Hematopoietic multipotent progenitor cell (in vitro differentiated cells): ENCODE results near the gene EXOG. TPM values are rescaled to one million over a fixed set of nuclear protein-coding genes. Genes with fewer than 3 reads are reported as not detected.
"Not testable (repeated sequence)": the region's sequence is repeated elsewhere in the genome, so short reads cannot be mapped to it uniquely, and the experiment has no call there.

ENCODE experiments used
- DNase-seq, 3 donors: peaks; one replicate each; pipeline ENCODE4 v3.0.0-alpha.2; 2011 to 2015; ENCODE audit warnings: low read depth in 2 of 3, low spot score in 2 of 3
- small RNA-seq: library from RNA; depleted of rRNA; stranded (forward); fragments of <200 nt; gene quantifications from one replicate; pipeline ENCODE3, GENCODE V24; 2012
- total RNA-seq: library from RNA; depleted of rRNA; stranded (reverse); fragments of >200 nt; gene quantifications from one replicate; pipeline ENCODE4 v1.2.3, GENCODE V29; 2012

EXOG gene
- total RNA-seq, 1 donor = 6.5 TPM

DNA sequence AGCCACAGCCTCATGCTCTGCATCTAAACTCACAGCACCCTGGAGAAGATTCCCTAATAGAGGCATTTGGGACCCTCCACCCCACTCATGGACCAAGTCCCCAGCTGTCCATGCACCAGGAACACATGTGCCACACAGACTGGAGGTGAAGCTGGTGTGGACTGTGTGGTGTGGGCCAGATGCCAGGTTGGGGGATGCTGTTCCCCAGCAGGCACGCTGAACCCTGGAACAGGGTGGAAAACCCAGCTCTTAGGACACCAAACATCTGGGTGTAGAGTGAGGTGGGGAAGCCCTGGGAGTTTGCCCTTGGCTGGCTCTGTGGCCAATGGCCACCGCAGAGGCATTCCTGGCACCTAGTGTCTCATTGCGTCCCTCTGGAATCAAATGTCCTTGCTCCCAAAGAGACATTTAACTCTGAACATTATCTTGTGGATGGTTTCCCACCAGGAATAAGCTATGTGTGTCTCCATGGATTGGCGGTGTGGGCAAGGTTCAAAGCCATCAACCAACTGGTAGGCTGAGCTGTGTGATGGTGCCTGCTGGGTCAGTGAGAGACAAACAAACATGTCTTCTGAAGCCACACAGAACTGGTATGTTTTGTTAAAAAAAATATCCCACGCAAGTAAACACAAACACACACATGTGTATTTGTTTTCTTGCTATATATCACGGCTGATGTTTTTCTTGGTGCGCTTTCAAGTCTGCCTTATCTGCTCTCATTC lies 65.0 kb downstream of the EXOG start:
- no peak for DNase-seq

DNA sequence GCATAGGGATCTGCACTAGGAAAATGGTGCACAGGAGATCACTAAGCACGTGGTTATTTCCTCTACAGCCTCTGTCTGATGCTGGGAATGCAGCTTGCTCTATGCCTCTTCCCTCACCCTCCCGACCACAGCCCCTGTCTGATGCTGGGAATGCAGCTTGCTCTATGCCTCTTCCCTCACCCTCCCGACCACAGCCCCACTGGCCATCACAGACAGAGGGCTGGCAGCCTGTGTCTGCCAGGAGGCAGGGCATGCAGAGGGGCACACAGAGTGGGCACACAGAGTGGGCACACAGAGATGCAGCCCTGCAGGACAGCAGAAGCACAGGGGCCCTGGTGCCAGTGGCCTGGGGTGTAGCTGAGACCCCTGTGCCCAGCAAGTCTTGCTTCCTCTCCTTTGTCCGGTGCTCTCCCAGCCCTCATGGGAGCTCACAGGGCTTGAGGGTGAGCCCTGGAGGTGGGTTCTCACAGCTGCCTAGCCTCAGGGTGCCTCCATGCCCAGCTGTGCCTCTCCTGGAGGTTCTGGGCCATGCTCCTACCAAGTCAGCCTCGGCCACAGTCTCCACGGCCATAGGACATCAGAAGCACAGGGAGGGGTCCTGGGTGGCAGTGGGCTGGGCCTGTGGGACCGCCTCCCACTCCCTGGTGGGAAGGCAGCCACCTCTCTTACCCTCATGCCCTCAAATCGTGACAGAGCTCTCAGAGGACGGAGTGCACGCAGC lies 65.8 kb downstream of the EXOG start:
- DNase-seq = no peak

DNA sequence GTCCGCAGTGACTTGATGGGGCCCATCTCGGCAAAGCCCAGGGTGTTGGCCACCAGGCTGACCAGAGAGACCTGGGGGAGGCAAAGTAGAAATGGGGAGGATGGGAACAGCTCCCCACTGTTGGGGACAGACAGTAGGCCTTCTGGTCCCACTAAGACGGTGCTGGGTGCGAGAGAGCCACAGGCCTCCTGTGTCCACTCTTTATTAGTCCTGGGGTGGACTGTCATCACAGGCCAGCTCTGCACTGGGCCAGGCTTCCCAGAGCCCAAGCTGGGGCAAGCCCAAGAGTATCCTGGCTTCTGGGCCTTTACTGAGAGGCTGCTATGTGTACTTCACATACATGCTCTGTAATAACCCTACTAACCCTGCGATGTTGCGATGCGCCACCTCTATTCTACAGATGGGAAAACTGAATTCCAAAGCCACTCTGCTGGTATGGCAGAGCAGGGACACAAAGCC lies 66.4 kb downstream of the EXOG start:
- DNase-seq = no peak

DNA sequence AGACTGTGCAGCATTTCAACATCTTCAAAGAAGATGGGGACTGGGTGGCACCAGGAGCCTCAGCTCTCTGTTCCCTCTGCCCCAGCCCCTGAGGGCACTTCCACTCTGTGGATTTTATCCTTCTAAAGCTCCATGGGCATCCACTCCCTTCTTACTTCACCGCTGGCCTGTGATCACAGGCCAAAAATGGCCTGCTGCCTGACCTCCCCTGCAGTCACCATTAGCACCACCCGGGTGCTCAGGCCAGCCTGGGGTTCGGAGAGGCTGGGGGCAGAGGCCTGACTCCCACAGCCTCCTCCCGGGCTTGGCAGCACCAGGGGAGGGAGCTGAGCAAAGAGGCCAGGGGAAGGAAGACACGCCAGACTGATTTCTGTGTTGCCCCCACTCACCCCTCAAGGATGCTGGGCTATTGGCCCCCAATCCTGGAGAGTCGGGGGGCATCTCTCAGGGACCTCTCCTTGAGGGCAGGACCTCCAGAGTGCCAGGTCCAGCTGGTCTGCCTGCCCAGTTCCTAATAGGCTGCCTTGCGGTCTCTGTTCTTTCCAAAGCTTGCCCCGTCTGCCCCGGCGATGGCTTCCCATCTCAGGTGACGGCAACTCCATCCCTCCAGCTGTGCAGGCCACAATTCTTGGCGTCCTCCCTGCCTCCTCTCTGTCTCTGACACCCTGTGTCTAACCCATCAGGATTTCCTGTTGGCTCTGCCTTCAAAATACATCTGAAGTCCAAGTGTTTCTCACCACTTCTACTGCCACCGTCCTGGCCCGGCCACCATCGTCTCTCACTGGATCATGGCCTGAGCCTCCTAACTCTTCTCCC lies 67.1 kb downstream of the EXOG start:
- DNase-seq = no peak

DNA sequence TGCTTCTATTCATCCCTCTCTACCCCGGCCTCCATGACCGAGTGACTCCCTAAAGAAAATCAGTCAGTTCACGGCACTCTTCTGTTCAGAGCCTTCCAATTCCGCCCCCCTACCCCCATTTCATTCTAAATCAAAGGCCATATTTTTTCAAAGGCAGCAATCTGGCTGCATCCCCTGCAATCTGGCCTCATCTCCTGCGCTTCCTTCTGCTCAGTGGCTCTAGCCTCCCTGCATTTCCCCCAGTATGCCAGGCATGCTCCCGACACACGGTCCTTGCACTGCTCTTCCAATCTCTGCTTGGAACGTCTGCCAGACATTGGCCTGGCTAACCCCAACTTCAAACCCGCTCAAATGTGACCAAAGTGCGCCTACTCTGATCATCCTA lies 67.7 kb downstream of the EXOG start:
- DNase-seq = no peak

DNA sequence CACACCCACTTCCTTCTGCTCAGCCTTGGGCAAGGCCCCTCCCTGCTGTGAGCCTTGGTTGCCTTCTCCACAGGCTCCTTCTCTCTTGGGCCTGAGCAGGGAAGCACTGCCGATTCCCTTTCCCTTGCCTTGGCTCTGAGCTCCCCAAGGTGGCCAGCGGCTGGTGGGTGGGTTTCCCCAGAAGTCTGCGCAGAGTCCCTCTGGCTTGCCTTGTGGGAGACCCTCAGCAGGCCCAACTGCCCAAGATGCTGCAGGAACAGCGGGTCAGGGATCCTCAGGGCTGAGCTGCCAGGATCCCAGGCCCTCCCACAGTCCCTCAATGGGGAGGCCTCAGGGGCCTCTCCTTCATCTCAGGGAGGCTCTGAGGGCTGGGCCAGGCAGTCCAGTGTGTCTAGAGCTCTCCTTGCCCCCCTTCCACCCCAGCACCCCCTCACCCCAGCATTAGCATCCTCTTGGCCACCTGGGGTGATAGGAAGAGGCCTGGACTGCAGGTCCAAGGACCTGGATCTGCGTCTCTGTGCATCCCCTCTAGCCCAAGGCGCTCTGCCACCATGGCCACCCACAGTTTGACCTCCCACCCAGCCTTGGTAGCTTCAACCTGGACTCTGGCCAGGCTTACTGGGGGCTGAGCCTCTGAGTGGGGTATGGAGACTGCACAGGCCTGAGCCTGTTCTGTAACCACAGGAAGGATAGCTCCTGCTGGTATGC lies 68.6 kb downstream of the EXOG start:
- DNase-seq = no peak

DNA sequence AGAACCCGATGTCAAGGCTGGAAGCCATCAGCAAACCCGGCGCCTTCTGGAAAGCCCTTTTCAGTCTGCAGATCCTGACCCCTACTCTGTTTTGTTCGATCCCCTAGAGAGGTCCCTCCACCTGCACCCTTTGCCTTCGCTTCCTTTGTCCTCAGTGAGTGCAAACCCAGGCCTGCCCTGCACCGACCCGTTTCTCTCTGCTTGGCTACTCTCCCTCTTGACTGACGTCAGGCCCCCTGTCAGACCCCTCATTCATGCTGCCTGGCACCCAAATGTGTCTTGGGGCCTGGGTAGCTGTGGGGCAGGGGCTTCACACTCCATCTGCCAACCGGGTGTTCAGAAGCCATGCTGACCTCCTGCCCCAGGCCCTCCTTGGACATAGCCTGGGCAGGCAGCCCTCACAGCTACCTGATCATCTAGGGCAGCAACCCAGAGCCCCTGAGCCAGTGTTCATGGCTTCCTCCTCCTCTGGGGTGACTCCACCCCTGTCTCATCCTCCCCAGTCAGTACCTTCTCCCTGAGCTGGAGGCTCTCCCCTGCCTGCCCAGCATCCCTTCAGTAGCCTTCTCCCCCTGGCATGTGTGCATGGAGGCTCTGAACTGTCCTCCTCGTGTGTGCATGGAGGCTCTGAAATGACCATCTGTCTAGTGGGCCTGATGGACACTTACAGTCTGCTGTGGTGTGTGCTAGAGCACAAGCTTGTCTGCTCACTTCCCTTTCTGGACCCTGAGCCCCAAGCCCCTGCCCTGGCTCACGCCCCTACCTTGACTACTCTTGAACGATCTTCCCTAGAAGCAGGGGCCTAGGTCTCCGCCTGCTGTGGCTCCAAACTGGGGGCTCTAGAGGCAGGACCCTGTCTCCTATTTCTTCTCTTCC lies 69.4 kb downstream of the EXOG start:
- no peak for DNase-seq

DNA sequence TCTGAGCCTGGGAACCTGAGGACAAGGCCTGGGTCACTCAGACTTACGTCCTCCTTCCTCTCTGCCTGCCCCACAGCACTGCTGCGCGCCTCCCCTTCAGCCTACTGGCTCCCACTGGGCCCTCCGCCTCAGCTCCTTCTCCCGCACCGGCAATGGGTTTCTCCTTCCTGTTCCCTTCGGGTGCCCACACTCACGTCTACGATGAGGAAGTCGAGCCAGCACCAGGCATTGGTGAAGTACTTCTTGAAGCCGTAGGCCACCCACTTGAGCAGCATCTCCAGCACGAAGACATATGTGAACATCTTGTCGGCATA lies 70.0 kb downstream of the EXOG start:
- DNase-seq = no peak

DNA sequence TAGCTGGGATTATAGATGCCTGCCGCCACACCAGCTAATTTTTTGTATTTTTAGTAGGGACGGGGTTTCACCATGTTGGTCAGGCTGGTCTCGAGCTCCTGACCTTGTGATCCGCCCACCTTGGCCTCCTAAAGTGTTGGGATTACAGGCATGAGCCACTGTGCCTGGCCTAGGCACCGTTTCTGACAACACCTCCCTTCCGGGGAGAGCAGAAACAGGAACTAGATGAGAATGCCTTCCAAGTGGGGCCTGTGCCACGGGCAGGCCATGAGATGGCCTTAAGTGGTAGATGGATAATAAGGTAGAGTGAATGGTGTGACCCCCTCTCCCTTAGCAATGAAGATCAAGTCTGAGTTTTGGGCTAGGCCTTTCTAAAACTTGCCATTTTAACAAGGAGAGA lies 70.7 kb downstream of the EXOG start:
- not testable (repeated sequence) for DNase-seq

DNA sequence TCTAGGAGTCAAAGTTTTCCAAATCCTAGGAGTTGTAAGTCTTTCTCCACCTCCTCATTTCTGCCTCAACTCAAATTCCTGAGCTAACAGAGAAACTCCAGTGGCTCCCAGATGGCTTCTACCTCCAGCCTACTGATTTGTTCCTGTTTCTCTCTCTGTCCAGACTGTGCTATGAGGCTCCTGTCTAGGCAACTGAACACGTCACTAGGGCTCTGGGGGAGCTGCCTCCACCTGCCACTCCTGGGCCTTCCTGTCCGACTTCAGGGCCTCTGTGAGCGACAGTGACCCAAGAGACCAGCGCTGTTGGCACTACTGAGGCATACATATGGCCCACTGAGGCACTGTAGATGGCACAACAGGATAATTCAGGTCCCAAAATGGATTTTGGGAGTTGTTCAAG lies 71.4 kb downstream of the EXOG start:
- no peak for DNase-seq

DNA sequence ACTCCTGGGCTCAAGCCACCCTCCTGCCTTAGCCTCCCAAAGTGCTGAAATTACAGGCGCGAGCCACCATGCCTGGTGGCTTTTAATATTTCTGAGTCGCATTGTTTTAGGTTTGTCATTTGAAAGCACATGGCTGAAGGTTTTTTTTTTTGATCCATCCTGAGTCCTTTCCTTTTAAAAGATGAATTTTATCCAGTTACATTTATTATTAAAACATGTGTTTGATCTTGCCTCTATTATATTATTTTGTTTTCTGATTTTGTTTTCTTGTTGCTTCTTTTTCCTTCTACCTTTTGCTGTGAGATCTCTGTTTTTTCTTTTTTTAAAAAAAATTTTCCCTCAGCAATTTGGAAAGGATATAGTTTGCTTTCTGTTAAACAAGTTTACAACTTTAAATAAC lies 77.0 kb downstream of the EXOG start:
- DNase-seq = no peak

DNA sequence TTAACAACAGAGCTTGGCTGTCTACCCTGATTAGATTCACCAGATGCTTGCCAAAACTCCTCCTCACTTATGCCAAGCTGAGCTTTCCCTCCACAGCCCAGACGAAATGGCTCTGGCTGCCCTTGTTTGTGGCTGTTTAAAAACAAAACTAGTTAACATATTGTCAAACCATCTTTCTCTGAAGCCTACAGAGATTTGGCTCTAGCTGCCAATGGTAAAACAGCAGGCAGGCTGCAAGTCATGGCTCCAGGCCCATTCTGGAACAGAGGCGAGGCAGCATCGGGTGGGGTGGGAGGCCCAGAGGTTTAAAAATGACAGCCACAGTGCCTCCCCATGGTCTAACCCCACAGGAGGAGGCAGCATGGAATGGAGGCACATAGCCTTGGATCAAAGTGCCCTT lies 77.4 kb downstream of the EXOG start:
- no peak for DNase-seq

DNA sequence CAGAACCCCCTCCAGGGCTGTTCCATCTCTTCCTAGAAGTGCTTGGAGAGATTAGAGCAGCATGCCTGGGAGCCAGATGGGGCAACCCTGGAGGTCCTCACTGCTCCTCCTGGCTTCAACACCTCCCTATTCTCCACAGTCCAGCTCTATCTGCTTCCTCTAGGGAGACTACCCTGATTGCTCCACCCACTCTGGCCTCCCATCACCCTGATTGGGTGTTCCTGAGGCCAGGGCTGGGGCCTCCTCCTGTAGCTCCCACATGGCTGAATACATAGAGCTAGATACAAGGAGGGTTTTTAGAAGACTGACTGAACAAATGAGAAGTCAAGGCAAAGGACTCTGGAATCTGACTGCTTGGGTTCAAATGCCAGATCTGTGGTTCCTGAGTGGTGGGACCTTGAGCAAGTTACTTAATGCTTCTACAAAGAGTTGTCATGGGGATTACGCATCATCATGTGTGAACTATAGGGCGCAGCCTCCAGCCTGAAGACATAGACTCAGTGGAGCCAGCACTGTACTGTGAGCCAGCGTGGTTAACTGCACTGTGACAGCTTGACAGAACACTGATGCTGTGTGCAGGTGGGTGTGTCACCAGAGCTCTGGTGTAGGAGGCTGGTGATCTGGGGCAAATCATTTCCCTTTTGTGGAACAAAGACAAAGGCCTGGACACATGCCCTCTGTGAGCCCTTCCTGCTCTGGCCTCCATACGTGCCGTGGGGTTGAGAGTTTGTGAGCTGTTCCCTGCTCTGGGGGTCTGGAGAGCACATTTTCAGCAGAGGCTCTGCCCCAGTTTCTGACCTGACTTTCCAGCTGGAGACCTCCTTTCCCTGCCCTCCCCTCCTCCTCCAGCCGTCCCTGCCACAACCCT lies 78.5 kb downstream of the EXOG start:
- no peak for DNase-seq

DNA sequence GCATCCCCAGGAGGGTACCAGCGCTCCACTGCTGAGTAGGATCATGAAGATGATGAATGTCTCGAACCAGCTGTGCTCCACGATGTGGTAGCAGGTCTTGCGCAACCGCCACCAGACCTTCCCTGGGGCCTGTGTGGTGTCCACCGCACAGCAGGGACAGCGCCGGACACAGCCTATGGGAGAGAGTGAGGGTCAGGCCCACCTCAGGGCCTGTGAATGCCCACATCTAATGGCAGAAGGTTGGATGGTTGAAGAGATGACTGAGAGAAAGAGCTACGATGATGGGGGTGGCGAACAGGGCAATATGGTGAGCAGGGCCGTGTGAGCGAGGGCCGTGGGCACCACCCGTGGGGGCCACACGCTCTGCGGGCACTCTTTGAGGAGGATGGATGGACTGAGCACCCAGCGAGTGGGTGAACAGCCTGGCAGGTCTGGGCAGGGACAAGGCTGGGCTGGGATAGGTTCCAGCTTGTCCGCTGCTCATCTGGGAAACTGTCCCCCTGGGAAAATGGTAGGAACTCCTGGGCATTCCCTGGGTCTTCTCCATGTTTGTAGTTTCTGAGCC lies 79.2 kb downstream of the EXOG start:
- DNase-seq = no peak

Small RNAs within 50 kb of the gene (small RNA-seq; reads per million reads assigned to genes)
- not detected for gene RF00019

Other genes with a start within 250 kb of the EXOG start
- 0.27 TPM for gene SLC22A13, start 230.5 kb upstream of the EXOG start, total RNA-seq
- under 0.01 TPM for gene SLC22A14, start 214.0 kb upstream of the EXOG start, total RNA-seq
- gene XYLB, start 149.6 kb upstream of the EXOG start, total RNA-seq = 1.9 TPM
- gene ACVR2B, start 42.5 kb upstream of the EXOG start, total RNA-seq = 6.5 TPM
- gene SCN5A, start 153.3 kb downstream of the EXOG start, total RNA-seq = 0.27 TPM